ENCODE results near the gene IQUB.
"Not testable (repeated sequence)": the region's sequence is repeated elsewhere in the genome, so short reads cannot be mapped to it uniquely, and the experiment has no call there.

The IQUB gene

DNA sequence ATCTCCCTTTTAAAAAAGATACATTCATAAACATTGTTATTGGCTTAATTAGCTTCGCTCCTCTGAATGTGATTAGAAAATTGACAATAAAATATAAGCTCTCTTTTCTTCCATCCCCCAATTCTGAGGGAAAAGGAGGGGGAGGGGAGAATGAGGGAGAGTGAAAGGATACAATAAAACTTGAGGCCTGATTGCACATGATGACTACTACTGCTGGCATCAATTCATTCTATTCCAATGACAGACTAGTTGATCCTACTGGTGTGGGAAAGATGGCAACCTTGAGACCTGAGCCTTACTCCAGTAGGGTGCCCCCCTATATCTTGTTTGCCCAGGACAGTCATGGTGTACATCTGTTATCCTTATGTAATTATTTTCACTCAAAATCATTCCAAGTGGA, 4.5 kb upstream of the IQUB start:
- no peak for DNase-seq

- no peak for DNase-seq
Measured at GRCh38 chr7:123538189-123538714, 3.9 kb upstream of the IQUB start.

- DNase-seq: no peak
Measured at GRCh38 chr7:123537026-123537642, 2.7 kb upstream of the IQUB start.

DNA sequence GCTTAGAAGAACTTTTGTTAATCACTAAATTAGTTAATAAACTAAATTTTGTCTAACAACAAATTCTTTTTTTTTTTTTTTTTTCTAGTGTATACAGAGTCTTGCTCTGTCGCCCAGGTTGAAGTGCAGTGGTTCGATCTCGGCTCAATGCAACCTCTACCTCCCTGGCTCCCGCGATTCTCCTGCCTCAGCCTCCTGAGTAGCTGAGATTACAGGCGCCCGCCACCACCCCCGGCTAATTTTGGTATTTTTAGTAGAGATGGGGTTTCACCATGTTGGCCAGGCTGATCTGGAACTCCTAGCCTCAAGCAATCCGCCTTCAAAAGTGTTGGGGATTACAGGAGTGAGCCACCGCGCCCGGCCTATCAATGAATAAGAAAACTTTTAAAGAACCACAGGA, 1.1 kb upstream of the IQUB start:
- DNase-seq: no peak

GRCh38 chr7:123533929-123534382, 439 bp downstream of the IQUB start:
- no peak for DNase-seq

DNA sequence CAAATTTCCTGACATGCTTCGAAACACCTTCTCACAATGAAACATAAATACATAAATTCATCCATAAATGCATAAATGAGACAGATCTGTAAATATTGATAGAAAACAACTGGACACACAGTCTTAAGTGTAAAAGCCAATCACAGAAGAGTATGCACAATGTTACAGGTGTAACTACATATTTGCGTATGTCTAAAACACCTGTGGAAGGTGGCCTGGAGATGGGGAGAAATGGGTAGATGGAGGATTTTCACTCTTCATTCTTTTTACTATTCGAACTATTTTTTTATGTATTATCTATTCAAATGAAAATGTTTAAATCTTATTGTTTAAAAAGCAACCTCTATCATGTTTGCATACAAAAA, 860 bp downstream of the IQUB start:
- DNase-seq: no peak

DNA sequence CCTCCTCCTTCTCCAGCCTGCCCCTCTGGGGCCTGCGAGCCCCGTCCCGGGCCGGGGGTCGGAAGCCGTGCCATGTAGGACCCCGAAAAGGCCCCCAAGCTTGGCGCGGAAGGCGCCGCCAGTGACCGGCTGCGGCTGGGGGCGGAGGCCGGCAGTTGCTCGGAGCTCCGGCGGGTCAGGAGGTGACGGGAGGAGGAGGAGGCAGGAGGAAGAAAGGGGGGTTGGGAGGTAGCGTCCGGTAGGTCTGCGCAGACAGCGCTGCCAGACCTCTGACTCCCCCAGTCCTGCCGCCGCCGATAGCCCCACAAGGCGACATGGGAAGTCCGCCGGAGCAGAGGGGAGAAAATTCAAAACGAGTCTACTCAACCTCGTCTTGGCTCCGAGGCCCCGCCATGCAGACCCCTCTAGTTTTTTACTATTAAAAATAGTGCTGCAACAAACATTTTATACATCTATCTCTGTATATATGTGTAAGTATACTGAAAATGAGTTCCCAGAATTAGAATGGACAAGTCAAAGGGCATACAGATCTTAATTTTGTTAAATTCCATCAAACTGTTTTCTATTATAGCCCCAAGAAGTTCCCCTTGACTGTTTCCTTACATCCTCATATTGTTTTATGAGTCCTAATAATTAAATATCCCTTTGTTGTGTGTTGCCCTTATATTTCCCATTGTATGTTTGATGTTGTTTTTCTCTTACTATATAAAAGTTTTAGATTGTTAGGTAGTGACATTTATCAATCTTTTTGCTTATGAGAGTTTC, 1.4 kb downstream of the IQUB start:
- DNase-seq: not testable (repeated sequence)

DNA sequence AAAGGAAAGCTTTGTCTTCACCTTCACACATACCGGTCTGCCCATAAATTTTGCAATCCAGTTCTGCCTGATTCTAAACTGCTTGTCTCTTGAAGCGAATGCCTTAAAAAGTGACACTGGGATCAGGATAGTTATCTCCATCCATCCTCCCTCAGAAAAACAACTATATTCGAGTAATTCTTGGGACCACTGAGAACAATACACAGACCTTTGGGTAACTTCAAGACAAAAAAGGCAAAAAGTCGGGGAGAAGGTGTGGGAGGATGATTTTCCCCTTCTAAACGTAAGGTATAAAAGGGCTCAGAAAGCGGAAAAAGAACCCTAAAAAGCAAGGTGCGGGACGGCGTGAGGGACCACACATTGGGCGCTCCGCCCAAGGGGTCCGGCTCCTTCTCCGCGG, 2.1 kb downstream of the IQUB start:
- not testable (repeated sequence) for DNase-seq

- not testable (repeated sequence) for DNase-seq
Measured at GRCh38 chr7:123530035-123530591, 4.3 kb downstream of the IQUB start.

DNA sequence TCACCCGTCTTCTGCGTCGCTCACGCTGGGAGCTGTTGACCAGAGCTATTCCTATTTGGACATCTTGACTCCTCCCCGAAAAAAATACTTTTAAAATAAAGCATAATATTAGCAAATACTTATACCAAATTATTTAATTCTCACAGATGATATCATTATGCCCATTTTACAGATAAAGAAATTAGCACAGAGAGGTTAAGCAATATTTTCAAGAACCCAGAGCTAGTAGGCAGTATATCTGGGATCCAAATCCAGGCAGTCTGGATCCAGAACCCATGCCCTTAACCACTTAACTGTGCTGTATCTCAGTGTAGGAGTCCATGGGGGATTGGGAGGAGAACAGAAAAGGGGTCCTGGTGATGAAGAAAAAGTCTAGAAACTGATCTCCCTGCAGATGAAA, 6.1 kb downstream of the IQUB start:
- no peak for DNase-seq

DNA sequence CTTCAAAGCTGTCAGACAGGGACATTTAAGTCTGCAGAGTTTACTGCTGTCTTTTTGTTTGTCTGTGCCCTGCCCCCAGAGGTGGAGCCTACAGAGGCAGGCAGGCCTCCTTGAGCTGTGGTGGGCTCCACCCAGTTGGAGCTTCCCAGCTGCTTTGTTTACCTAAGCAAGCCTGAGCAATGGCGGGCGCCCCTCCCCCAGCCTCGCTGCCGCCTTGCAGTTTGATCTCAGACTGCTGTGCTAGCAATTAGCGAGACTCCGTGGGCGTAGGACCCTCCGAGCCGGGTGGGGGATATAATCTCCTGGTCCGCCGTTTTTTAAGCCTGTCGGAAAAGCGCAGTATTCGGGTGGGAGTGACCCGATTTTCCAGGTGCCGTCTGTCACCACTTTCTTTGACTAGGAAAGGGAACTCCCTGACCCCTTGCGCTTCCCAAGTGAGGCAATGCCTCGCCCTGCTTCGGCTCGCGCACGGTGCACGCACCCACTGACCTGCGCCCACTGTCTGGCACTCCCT, 6.6 kb downstream of the IQUB start:
- not testable (repeated sequence) for DNase-seq

GRCh38 chr7:123526533-123526932, 7.9 kb downstream of the IQUB start:
- DNase-seq: not testable (repeated sequence)

GRCh38 chr7:123522066-123522465, 12.3 kb downstream of the IQUB start:
- no peak for DNase-seq

DNA sequence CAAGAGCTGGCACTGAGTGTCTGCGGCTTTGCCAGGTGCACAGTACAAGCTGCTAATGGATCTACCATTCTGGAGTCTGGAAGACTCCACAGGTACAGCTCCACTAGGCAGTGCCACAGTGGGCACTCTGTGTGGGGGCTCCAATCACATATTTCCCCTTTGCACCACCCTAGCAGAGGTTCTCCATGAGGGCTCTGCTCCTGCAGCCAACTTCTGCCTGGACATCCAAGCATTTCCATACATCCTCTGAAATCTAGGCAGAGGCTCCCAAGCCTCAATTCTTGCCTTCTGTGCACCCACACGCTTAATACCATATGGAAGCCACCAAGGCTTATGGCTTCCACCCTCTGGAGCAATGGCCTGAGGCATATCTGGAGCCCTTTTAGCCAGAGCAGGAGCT, 29.2 kb downstream of the IQUB start:
- no peak for DNase-seq

GRCh38 chr7:123502201-123502600, 32.2 kb downstream of the IQUB start:
- DNase-seq: no peak

DNA sequence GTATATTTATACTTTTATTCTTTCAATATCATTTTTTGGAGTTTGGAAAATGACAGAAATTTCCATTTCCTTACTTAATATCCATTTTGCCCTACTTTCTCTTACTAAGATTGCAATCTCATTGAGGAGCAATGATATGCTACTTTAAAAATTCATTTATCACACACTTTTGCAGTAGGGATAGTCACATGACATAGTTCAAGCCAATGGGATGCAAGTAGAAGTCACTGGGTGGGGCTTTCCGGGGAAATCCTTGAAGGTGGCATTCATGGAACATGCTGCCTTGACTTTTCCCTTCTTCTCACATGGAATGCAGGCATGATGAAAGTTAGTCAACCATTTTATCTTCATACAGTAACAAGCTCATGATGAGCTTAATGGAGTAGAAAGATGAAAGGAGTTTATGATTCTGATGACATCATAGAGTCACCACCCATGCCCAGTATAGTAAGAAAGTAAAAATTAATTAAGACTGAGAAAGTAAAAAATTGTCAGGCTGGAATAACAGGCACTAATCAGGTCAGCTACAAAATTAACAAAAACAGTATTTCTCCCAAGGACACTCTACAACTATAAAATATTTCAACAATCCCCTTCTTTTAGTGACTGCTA, 33.4 kb downstream of the IQUB start:
- no peak for DNase-seq

GRCh38 chr7:123499211-123499970, 35.0 kb downstream of the IQUB start:
- no peak for DNase-seq

DNA sequence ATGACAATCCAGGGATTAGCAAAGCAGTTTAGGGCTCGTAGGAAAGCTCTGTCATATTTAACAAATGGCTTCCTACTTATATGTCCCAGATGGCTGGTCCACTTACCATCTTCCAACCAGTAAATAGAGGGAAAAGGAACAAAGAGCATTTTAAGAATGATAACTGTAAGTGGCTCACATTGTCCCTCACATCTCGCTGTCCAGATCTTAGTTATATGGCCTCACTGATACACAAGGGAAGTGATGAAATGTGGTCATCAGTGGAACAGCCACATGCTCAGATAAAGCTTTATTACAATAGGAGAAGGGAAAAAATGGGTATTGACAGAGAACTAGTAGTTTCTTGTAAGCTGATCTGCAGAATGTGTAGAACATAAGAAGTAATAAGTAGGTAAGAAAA, 35.8 kb downstream of the IQUB start:
- no peak for DNase-seq

DNA sequence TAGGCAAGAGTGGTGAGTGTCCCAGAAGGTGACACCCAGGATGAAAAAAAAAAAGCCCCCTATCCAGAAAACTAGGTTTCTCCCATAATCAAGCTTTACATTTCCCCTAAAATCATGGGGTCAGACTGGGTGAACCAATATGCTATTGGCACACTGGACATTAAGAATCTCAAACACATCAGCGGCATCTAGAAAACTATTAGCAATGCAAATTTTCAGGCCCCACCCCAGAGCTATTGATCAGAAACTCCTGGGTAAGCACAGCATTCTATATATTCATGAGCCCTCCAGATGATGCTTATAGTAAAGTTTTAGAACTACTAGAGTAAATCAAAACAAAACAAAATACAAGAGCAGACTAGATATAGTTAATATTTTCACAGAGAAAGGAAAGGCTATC, 36.4 kb downstream of the IQUB start:
- no peak for DNase-seq

DNA sequence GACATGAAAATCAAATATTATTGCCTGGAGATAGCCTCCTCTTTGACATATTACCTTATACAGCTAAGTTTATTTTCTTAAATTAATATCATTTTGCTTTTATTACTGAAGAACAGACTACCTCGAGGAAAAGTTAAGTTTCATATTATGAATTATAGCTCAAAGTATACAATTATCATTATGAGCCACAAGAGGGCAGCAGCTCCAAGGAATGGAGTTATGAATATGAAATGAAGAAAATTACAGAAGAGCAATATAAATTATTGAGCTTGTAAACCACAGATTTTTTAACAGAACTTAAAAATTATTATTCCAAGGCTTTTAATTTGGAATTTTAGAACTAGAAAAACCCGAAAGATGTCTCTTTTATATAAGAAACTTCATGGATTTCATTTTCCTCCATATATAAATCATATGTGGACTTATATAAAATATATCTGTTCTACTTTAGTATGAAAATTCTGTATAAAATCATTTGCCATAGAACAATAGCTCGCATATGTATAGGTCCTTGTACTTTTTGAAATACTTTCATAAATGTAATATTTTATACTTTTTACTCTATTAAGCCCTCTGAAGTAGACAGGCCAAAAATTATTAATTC, 40.1 kb downstream of the IQUB start:
- DNase-seq: no peak

GRCh38 chr7:123492485-123492884, 41.9 kb downstream of the IQUB start:
- DNase-seq: no peak

DNA sequence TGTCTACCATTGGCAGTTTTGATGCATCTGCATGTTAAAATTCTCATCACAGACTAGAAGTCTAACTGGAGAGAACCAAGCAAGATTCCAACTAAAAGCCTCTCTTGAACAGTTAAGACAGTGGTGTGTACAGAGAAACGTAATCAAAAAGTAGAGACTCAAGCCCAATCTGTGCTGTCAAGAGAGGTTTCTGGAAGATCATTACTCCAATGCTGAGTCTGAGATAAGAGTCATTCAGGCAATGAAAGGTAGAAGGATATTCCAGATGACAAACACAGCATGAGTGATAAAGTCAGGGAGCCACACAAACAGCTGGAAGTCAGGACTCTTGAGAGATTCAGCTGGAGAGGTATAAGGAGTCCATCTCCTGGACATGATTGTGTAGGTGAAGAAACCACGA, 48.7 kb downstream of the IQUB start:
- DNase-seq: no peak
